Trophoblast cell (in vitro differentiated cells and primary cell): Measurements from ENCODE around the gene ALDH3A2.

ENCODE experiments used
- DNase-seq, 2 donors: peaks; one replicate each; pipeline ENCODE4 v3.0.0-alpha.2; 2016
- H2AFZ ChIP-seq: 2 replicates; pipeline ENCODE4 v1.6.1; 2013; ENCODE audit warnings: low read length, moderate library complexity, mild to moderate bottlenecking; ENCODE audit not compliant: insufficient read depth, poor library complexity
- H2AK5ac ChIP-seq: 2 replicates; pipeline ENCODE4 v1.6.1; 2013; ENCODE audit warnings: mild to moderate bottlenecking, low read length
- H2BK120ac ChIP-seq: 2 replicates; pipeline ENCODE4 v1.6.1; 2013; ENCODE audit warnings: low read length, mild to moderate bottlenecking, moderate library complexity; ENCODE audit not compliant: insufficient read depth, poor library complexity
- H2BK12ac ChIP-seq: 2 replicates; pipeline ENCODE4 v1.6.1; 2013; ENCODE audit warnings: mild to moderate bottlenecking, low read length, moderate library complexity
- H2BK5ac ChIP-seq: 2 replicates; pipeline ENCODE4 v1.6.1; 2013; ENCODE audit warnings: low read length, low read depth, moderate library complexity, mild to moderate bottlenecking; ENCODE audit not compliant: poor library complexity
- H3K14ac ChIP-seq: 2 replicates; pipeline ENCODE4 v1.6.1; 2013; ENCODE audit warnings: mild to moderate bottlenecking, low read length
- H3K18ac ChIP-seq: 2 replicates; pipeline ENCODE4 v1.6.1; 2013; ENCODE audit warnings: mild to moderate bottlenecking, low read length
- H3K23ac ChIP-seq: 2 replicates; pipeline ENCODE4 v1.6.1; 2013; ENCODE audit warnings: low read length
- H3K27ac ChIP-seq: 2 replicates; pipeline ENCODE4 v1.5.1; 2013; ENCODE audit warnings: low read depth, mild to moderate bottlenecking, inconsistent platforms, low read length, moderate library complexity
- H3K27me3 ChIP-seq: 2 replicates; pipeline ENCODE4 v1.6.1; 2013; ENCODE audit warnings: inconsistent platforms, mild to moderate bottlenecking, low read length, moderate library complexity; ENCODE audit not compliant: insufficient read depth
- H3K36me3 ChIP-seq, 2 experiments: 1 replicate in 1 of 2; 2 replicates in 1 of 2; pipeline ENCODE4 v1.6.1; 2013; ENCODE audit warnings: low read length in 2 of 2, mild to moderate bottlenecking in 2 of 2, moderate library complexity in 1 of 2; ENCODE audit not compliant: insufficient read depth in 2 of 2, control insufficient read depth in 1 of 2
- H3K4ac ChIP-seq: 2 replicates; pipeline ENCODE4 v1.6.1; 2013; ENCODE audit warnings: low read depth, mild to moderate bottlenecking, low read length, moderate library complexity
- H3K4me1 ChIP-seq, 2 experiments: 1 replicate in 1 of 2; 2 replicates in 1 of 2; pipeline ENCODE4 v1.6.1; 2013; ENCODE audit warnings: low read length in 2 of 2, mild to moderate bottlenecking in 2 of 2, moderate library complexity in 1 of 2; ENCODE audit not compliant: insufficient read depth in 2 of 2, control insufficient read depth in 1 of 2
- H3K4me2 ChIP-seq: 2 replicates; pipeline ENCODE4 v1.6.1; 2013; ENCODE audit warnings: inconsistent platforms, mild to moderate bottlenecking, low read length, moderate library complexity
- H3K4me3 ChIP-seq: 2 replicates; pipeline ENCODE4 v1.5.1; 2013; ENCODE audit warnings: mild to moderate bottlenecking, low read depth, low read length, inconsistent platforms
- H3K79me1 ChIP-seq: one replicate; pipeline ENCODE4 v1.6.1; 2013; ENCODE audit warnings: low read length
- H3K79me2 ChIP-seq: 2 replicates; pipeline ENCODE4 v1.6.1; 2013; ENCODE audit warnings: low read length, mild to moderate bottlenecking; ENCODE audit not compliant: control insufficient read depth, insufficient read depth, poor library complexity
- H3K9ac ChIP-seq: 2 replicates; pipeline ENCODE4 v1.6.1; 2013; ENCODE audit warnings: mild to moderate bottlenecking, low read length
- H3K9me3 ChIP-seq: 2 replicates; pipeline ENCODE4 v1.6.1; 2013; ENCODE audit warnings: low read depth, mild to moderate bottlenecking, control low read depth, inconsistent platforms, low read length; ENCODE audit not compliant: insufficient read depth
- H4K12ac ChIP-seq: 2 replicates; pipeline ENCODE4 v1.6.1; 2013; ENCODE audit warnings: low read depth, mild to moderate bottlenecking, low read length, moderate library complexity
- H4K8ac ChIP-seq: 2 replicates; pipeline ENCODE4 v1.6.1; 2013; ENCODE audit warnings: low read depth, mild to moderate bottlenecking, low read length, moderate library complexity
- H4K91ac ChIP-seq: one replicate; pipeline ENCODE4 v1.6.1; 2013; ENCODE audit warnings: low read depth, mild to moderate bottlenecking, low read length, moderate library complexity
- WGBS: extraction: QIAGEN DNeasy Blood & Tissue Kit; methylation state at CpG from one replicate; pipeline ENCODE4 v1.1.7; 2013; ENCODE audit warnings: missing lambda C conversion rate; ENCODE audit not compliant: insufficient read length, insufficient coverage; ENCODE audit errors: extremely low coverage; 5-methylcytosine and 5-hydroxymethylcytosine counted together

The ALDH3A2 gene

DNA sequence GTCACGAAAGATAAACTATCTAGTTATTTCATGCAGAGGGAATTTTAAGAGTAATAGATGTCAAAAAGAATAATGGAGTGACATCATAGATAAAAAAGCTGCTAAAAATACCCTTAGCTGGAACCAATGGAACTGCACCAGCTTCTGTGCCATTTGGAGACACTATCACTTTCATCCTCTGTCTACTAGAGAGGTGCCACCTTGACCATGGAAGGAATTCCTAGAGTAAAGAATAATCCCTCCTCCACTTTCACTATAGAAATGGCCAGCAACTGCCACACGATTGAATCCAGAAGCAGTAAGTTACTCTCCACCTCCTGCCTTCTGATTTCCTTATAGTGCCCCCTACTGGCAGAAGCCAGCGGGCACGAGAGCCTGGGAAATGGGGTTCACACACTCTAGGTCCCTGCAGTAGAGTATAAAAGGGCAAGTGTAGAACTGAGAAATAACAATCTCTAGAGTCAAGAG lies 2.8 kb upstream of the ALDH3A2 start:
- H3K79me2 ChIP-seq, result no peaks in the 10 kb centered on the region
- no CpG with 5 or more reads among the region's 4 CpGs for WGBS

DNA sequence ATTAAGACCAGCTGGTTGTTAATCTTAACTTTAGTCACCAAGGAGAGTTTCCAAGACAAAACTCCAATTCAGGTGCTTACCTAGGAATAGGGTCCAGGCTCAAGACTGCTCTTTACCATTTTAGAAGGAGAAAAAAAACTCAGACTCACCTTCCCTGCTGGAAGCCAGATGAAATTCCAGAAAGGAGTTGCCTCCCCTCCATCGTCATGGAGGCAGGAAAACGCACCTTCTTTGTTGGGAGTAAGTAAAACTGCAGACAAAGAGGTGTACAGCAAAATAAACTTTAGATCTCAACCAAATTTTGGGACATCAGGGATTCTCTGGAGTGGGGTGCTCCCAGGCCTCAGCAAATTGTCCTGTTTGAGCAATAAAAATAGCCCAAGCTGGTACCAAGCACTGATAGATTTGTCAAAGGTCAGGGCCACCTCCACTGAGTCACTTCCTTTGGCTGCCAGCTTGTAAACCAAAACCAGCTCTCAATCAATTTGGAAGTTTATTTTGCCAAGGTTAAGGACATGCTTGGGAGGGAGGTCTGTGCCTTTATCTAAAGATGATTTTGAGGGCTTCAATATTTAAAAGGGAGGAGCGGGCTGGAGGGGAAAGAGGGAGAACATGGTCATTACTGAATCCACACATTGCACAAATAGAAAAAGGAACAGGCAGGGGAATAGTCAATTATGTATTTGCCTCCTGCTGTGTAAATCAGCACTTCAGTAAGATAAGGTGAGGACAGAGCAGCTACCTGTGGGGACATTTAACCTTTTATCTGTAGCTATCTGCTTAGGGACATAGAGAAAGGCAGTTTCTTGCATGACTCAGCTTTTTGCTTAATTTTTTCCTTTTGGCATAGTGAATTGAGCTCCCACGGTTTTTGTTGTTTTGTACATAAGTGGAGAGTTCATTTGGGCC lies 1.5 kb upstream of the ALDH3A2 start:
- Histone ChIP-seq H3K14ac (no peak overlapping the region), H3K4me3 (no peak overlapping the region), H3K27ac (no peak overlapping the region), H3K18ac (no peak overlapping the region), H3K27me3 (no peaks in the 10 kb centered on the region), H3K23ac (no peak overlapping the region), H4K8ac (no peak overlapping the region), H4K91ac (no peak overlapping the region), H3K9ac (no peak overlapping the region), H3K4me1 (peaks cover 0 to 4% of the 10 kb centered on the region in 2 experiments), H3K4ac (no peak overlapping the region), H3K36me3 (no peaks in the 10 kb centered on the region), H2AFZ (no peak overlapping the region), H2BK12ac (no peak overlapping the region), H3K79me1 (peaks cover 6% of the 10 kb centered on the region), H2AK5ac (no peak overlapping the region), H2BK5ac (no peak overlapping the region), H4K12ac (no peak overlapping the region), H3K79me2 (no peaks in the 10 kb centered on the region), H3K4me2 (no peak overlapping the region), H2BK120ac (no peak overlapping the region), H3K9me3 (no peaks in the 10 kb centered on the region)
- DNase-seq, result peak in 1 of 2 donors; percentile 32
- WGBS, result no CpG with 5 or more reads among the region's 4 CpGs

More for the DNA sequence above, 2.8 kb upstream of the ALDH3A2 start:
- H3K18ac ChIP-seq, result no peak overlapping the region
- H3K4me3 ChIP-seq, result no peak overlapping the region
- no peak overlapping the region for H2BK120ac ChIP-seq
- no peak overlapping the region for H2AFZ ChIP-seq
- no peak overlapping the region for H3K23ac ChIP-seq
- H3K14ac ChIP-seq, result no peak overlapping the region
- H3K4me1 ChIP-seq, result peaks cover 0 to 4% of the 10 kb centered on the region in 2 experiments
- no peak overlapping the region for H4K8ac ChIP-seq
- no peaks in the 10 kb centered on the region for H3K36me3 ChIP-seq
- H3K9ac ChIP-seq, result no peak overlapping the region
- no peak overlapping the region for H2AK5ac ChIP-seq
- no peak overlapping the region for H2BK12ac ChIP-seq
- H3K9me3 ChIP-seq, result no peaks in the 10 kb centered on the region
- no peak overlapping the region for H4K12ac ChIP-seq
- H3K27ac ChIP-seq, result no peak overlapping the region
- H2BK5ac ChIP-seq, result no peak overlapping the region
- no peak for DNase-seq
- H3K4me2 ChIP-seq, result no peak overlapping the region
- peaks cover 6% of the 10 kb centered on the region for H3K79me1 ChIP-seq
- no peak overlapping the region for H3K4ac ChIP-seq
- no peaks in the 10 kb centered on the region for H3K27me3 ChIP-seq
- H4K91ac ChIP-seq, result no peak overlapping the region

DNA sequence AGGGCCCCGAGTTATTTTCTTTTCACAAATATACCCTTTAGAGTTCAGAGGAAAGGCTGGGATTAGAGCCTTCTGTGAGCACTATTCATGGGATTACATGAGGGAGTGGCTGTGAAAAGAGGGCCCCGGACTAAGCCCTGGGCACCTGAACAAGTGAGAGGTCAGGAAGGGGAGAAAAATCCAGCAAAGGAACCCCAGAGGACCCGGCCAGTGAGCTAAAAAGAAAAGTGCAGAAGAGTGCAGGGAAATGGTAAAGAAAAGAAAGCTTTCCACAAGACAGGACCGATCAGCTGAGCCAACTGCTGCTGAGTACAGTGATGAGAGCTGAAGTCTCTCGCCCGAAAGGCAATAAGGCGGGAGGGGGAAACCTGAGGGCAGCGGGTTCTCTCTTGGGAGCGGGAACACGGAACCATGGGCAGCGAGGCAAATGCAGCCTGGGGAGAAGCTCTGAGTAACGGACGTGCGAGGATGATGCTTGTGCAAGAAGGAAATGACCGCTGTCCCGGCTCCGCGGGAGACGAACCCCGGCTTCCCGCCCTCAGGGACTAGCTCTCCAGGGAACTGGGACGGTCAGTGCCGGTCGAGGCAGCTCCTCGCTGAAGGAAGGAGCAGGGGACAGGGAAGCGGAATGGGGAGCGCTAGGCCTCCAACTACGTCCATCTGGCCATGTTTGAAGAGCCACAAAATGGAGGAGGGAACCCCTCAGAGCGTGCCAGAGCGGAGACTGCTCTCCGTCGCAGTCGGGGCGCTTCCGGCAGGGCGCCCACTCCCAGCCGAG lies 665 bp upstream of the ALDH3A2 start:
- Histone ChIP-seq H3K18ac (peak overlapping the region; percentile 44), H2AFZ (peak overlapping the region; percentile 68), H3K79me1 (peaks cover 6% of the 10 kb centered on the region), H3K4me1 (peaks cover 0 to 4% of the 10 kb centered on the region in 2 experiments), H3K14ac (peak overlapping the region; percentile 46), H2AK5ac (no peak overlapping the region), H3K23ac (no peak overlapping the region), H3K9ac (peak overlapping the region; percentile 1), H2BK120ac (no peak overlapping the region), H3K79me2 (no peaks in the 10 kb centered on the region), H3K27me3 (no peaks in the 10 kb centered on the region), H4K12ac (no peak overlapping the region), H3K9me3 (no peaks in the 10 kb centered on the region), H3K4me2 (peak overlapping the region; percentile 68), H4K91ac (peak overlapping the region; percentile 16), H3K36me3 (no peaks in the 10 kb centered on the region), H3K27ac (no peak overlapping the region), H3K4ac (peak overlapping the region; percentile 12), H2BK12ac (peak overlapping the region; percentile 15), H3K4me3 (peak overlapping the region; percentile 65), H2BK5ac (no peak overlapping the region), H4K8ac (peak overlapping the region; percentile 67)
- DNase-seq, result peak; percentile 31 to 55
- WGBS, result no CpG with 5 or more reads among the region's 37 CpGs

DNA sequence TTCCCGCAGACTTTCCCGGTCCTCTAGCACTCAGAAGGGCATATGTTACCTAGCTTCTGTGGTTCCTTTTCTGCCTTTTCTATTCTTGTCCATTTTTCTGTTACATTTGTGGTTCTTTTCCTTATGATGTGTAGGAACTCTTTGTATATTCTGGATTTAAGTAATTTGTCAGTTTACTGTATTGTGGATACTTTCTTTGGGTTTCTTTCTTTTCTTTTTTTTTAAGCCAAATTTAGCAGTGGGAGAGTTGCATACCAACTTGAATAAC lies 657 bp downstream of the ALDH3A2 start:
- H3K79me2 ChIP-seq, result no peaks in the 10 kb centered on the region
- H3K9ac ChIP-seq, result no peak overlapping the region
- no peak overlapping the region for H4K8ac ChIP-seq
- H3K79me1 ChIP-seq, result peaks cover 6% of the 10 kb centered on the region
- no peaks in the 10 kb centered on the region for H3K27me3 ChIP-seq
- no peak overlapping the region for H3K23ac ChIP-seq
- H2AFZ ChIP-seq, result peak overlapping the region; percentile 42
- no peak overlapping the region for H2BK5ac ChIP-seq
- H3K18ac ChIP-seq, result no peak overlapping the region
- H2BK12ac ChIP-seq, result no peak overlapping the region
- no peak overlapping the region for H3K27ac ChIP-seq
- H3K4me2 ChIP-seq, result peak overlapping the region; percentile 68
- no peak for DNase-seq
- H4K12ac ChIP-seq, result no peak overlapping the region
- H2AK5ac ChIP-seq, result no peak overlapping the region
- no peak overlapping the region for H3K4ac ChIP-seq
- peaks cover 0 to 4% of the 10 kb centered on the region in 2 experiments for H3K4me1 ChIP-seq
- H3K14ac ChIP-seq, result no peak overlapping the region
- no peak overlapping the region for H4K91ac ChIP-seq
- no peak overlapping the region for H2BK120ac ChIP-seq
- no peaks in the 10 kb centered on the region for H3K36me3 ChIP-seq
- peaks cover 1% of the 10 kb centered on the region for H3K9me3 ChIP-seq
- H3K4me3 ChIP-seq, result peak overlapping the region; percentile 65
- no CpG with 5 or more reads among the region's 2 CpGs for WGBS
